Measurements from ENCODE around the gene FOXD2. TPM values are rescaled to one million over a fixed set of nuclear protein-coding genes. Genes with fewer than 3 reads are reported as not detected.

The FOXD2 gene
- polyA plus RNA-seq, 1 experiment: not detected

DNA sequence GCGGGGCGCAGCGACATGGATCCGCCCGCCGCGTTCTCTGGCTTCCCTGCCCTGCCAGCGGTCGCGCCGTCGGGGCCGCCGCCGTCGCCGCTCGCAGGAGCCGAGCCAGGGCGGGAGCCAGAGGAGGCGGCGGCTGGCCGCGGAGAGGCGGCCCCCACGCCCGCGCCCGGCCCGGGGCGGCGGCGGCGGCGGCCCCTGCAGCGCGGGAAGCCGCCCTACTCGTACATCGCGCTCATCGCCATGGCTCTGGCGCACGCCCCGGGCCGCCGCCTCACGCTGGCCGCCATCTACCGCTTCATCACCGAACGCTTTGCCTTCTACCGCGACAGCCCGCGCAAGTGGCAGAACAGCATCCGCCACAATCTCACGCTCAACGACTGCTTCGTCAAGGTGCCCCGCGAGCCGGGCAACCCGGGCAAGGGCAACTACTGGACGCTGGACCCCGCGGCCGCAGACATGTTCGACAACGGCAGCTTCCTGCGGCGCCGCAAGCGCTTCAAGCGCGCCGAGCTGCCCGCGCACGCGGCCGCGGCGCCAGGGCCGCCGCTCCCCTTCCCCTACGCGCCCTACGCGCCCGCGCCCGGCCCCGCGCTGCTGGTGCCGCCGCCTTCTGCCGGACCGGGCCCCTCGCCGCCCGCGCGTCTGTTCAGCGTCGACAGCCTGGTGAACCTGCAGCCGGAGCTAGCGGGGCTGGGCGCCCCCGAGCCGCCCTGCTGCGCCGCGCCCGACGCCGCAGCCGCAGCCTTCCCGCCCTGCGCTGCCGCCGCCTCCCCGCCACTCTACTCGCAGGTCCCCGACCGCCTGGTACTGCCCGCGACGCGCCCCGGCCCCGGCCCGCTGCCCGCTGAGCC lies 21.3 kb upstream of the FOXD2 start:
- Histone ChIP-seq H3K4me3 (ENCODE audit: low read depth, low read length) (peak overlapping the region; percentile 45), H3K27me3 (ENCODE audit: control insufficient read depth, insufficient read depth, low read length) (peaks cover 43% of the 10 kb centered on the region), H3K9me3 (ENCODE audit: control insufficient read depth, insufficient read depth, low read length) (no peaks in the 10 kb centered on the region), H3K27ac (ENCODE audit: low read depth, low read length) (no peak overlapping the region)
- TF ChIP-seq, protein P1, sequence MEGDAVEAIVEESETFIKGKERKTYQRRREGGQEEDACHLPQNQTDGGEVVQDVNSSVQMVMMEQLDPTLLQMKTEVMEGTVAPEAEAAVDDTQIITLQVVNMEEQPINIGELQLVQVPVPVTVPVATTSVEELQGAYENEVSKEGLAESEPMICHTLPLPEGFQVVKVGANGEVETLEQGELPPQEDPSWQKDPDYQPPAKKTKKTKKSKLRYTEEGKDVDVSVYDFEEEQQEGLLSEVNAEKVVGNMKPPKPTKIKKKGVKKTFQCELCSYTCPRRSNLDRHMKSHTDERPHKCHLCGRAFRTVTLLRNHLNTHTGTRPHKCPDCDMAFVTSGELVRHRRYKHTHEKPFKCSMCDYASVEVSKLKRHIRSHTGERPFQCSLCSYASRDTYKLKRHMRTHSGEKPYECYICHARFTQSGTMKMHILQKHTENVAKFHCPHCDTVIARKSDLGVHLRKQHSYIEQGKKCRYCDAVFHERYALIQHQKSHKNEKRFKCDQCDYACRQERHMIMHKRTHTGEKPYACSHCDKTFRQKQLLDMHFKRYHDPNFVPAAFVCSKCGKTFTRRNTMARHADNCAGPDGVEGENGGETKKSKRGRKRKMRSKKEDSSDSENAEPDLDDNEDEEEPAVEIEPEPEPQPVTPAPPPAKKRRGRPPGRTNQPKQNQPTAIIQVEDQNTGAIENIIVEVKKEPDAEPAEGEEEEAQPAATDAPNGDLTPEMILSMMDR (IDR thresholded peaks at IDR 0.05; ENCODE audit: low read depth, low read length): no peak
- no peak for DNase-seq (ENCODE audit: low read depth, low spot score)
- POLR2A ChIA-PET: no interaction called here
- CTCF ChIA-PET: interaction anchor here (0.6 to 5.1 kb wide), 3 partner anchors 15 to 27 kb away, joined by 3 to 43 read pairs (median 4); no protein-coding TSS in a partner anchor

DNA sequence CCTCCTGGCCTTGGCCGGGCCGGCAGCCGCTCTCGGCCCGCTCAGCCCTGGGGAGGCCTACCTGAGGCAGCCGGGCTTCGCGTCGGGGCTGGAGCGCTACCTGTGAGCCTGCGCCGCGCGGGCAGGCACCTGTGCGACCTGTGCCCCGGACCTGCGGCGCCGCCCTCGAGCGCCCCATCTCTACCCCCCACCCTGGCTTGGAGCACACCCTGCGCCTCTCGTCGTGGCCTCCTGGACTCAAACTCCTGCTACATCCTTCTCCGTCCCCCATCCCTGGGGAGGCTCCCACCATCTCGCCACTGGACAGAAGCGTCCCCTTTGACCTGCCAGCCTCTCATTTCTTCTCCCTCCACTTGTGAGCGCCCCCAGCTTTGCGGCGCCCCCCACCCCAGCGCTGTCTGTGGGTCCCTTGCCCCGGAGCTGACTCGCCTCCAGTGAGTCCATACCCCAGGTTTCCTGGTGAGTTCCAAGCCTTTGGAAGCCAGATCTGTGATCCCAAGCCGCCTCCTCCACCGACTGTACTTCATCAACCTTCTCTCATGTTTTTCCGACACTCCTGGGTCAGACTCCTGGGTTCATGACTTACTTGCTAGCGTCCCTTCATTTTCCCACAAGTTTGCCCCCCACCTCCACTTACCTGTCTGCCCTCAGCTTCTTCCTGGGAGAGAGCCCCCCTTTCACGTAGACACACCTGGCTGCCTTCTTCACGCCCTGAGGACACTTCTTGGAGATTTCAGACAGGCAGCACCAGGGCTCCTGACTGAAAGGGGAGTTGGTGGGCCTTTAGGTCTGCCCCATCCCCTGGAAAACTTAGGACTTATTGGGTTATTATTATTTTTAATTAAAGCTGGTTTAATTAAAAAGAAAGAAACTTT lies 20.4 kb upstream of the FOXD2 start:
- no peak overlapping the region for H3K27ac ChIP-seq (ENCODE audit: low read depth, low read length)
- DNase-seq (ENCODE audit: low read depth, low spot score): no peak
- CTCF ChIA-PET: interaction anchor here (0.7 to 9.9 kb wide), 3 partner anchors 14 to 293 kb away, joined by 3 to 96 read pairs (median 43); partner anchors contain the start of gene FOXD2
- no peak overlapping the region for H3K4me3 ChIP-seq (ENCODE audit: low read depth, low read length)
- POLR2A ChIA-PET: no interaction called here
- peaks cover 43% of the 10 kb centered on the region for H3K27me3 ChIP-seq (ENCODE audit: control insufficient read depth, insufficient read depth, low read length)
- no peaks in the 10 kb centered on the region for H3K9me3 ChIP-seq (ENCODE audit: control insufficient read depth, insufficient read depth, low read length)
- TF ChIP-seq, protein P1 (IDR thresholded peaks at IDR 0.05; ENCODE audit: low read depth, low read length): no peak

DNA sequence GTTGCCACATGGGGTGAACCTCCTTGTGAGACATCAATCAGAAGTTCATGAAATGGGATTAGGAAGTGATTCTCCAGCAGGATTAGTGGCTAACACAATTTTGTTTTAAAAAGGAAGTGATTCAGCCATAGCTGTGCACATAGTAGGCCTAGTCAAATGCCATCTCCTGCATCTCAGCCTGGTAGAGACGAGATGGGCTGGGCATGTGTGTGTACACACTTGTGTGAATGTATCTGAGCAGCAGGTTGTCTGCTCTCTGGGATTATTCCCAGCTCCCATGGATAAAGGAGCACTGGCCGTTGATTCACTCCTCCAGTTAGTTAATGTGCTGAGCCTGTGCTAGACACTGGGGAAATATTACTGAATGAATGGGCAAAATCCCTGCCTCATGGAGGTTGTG lies 19.7 kb upstream of the FOXD2 start:
- DNase-seq (ENCODE audit: low read depth, low spot score): no peak
- H3K27ac ChIP-seq (ENCODE audit: low read depth, low read length): no peak overlapping the region
- TF ChIP-seq, protein P1 (IDR thresholded peaks at IDR 0.05; ENCODE audit: low read depth, low read length): no peak
- no peaks in the 10 kb centered on the region for H3K9me3 ChIP-seq (ENCODE audit: control insufficient read depth, insufficient read depth, low read length)
- ChIA-PET POLR2A (no interaction called here), CTCF (interaction anchor here (0.7 to 9.9 kb wide), 3 partner anchors 13 to 292 kb away, joined by 3 to 96 read pairs (median 43); partner anchors contain the start of gene FOXD2)
- peaks cover 43% of the 10 kb centered on the region for H3K27me3 ChIP-seq (ENCODE audit: control insufficient read depth, insufficient read depth, low read length)
- H3K4me3 ChIP-seq (ENCODE audit: low read depth, low read length): no peak overlapping the region

DNA sequence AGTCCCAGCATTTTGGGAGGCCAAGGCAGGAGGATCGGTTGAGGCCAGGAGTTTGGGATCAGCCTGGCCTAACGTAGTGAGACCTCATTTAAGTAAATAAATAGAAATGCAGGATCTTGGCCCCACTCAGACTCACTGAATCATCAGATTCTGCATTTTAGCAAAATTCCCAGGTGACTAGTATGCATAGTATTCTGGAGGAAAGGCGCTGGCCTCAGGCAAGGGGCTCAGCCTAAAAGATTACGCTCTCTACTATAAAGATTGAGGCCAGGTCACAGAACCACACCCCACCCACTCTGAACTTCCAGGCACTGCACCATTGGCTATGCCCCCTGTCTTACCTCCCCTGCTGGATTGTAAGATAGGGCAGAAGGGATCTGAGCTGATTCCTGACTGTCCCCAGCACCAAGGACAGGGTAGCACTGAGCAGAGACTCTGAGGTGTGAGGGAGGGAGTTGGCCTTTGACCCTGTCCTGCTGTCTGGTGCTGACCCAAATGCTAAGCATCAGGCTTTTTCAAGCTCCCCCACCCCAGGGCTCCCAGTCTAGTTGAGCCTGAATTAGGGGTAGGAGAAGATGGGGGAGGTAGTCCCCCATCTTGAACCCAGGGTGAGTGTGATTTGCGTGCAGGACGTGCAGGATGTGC lies 19.0 kb upstream of the FOXD2 start:
- ChIA-PET CTCF (interaction anchor here (1.3 to 9.9 kb wide), 5 partner anchors 12 to 307 kb away, joined by 4 to 96 read pairs (median 23); partner anchors contain the start of gene FOXD2), POLR2A (interaction anchor here (0.6 kb wide), 1 partner anchor 15 kb away, joined by 4 read pairs; no protein-coding TSS in a partner anchor)
- Histone ChIP-seq H3K27me3 (ENCODE audit: control insufficient read depth, insufficient read depth, low read length) (peaks cover 43% of the 10 kb centered on the region), H3K4me3 (ENCODE audit: low read depth, low read length) (no peak overlapping the region), H3K27ac (ENCODE audit: low read depth, low read length) (no peak overlapping the region), H3K9me3 (ENCODE audit: control insufficient read depth, insufficient read depth, low read length) (no peaks in the 10 kb centered on the region)
- DNase-seq (ENCODE audit: low read depth, low spot score): no peak
- TF ChIP-seq, protein P1 (IDR thresholded peaks at IDR 0.05; ENCODE audit: low read depth, low read length): no peak
